K562 treated with DMSO at 1 percent for 12 hours (cell line): ENCODE measurements around the gene RUSF1. TPM values are rescaled to one million over a fixed set of nuclear protein-coding genes. Genes with fewer than 3 reads are reported as not detected.

ENCODE experiments used
- total RNA-seq: library from RNA; unstranded; fragments of 300-600 nt; gene quantifications from 2 replicates; pipeline ENCODE4 v1.2.3, GENCODE V29; 2022; ENCODE audit not compliant: insufficient read depth

Gene RUSF1
- 37.2 and 65.5 TPM in 2 replicates for total RNA-seq

GRCh38 chr16:31507929-31508705, at the start of gene RUSF1:
RUSF1 (minus strand) TSS chr16:31508391; CDS start chr16:31508373, 18 bp downstream.

GRCh38 chr16:31527734-31528274, 19.6 kb upstream of the RUSF1 start, which contains the start of gene AHSP:
AHSP (plus strand) TSS chr16:31527900; CDS start chr16:31528140, 240 bp downstream.

GRCh38 chr16:31483081-31483480, 25.1 kb downstream of the RUSF1 start, which contains the start of gene SLC5A2:
SLC5A2 (plus strand) TSS chr16:31483123; CDS start chr16:31483137, 14 bp downstream.

DNA sequence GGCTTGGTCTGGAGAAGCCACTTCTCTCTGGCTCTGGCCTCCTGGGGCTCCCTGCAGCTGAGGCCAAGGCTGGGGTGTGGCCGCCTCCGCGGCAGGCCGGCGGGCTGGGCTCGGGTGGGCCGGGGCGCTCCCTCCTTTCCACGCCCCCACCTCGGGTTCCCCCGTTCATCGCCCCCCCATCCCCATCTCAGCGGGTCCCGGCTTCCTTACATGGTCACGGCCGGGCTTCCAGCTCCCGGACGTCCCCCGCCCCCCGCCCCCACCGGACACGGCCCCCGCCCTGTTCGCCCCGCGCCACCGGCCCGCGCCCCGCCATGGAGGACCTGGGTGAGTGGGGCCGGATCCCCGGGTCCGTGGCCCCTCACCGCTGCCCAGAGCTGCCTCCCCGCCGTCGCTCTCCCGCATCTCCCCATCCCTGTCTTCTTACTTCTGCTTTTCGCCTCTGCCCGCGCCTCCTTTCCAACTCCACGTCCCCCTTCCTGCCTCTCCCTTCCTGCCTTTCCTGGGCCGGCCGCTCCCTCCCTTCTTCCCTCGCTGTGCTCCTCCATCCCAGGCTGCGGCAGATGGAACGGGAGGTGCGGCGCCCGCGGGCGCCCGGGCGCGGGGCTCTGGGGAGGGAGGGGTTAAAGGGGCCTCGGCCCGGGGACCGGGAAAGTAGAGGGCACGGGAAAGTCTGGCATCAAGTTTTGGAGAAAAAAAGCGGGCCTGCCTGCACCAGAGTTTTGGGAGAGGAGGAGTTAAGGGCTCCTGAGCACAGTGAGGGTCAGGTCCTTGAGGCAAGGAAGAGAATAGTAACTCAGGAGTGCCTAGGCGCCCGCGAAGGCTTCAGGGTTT, 36.1 kb downstream of the RUSF1 start, which contains the start of gene TGFB1I1:
TSS of gene TGFB1I1 (plus strand) at position 278 of the 834 bp plus-strand sequence. CDS start at position 315, 37 bp downstream.

DNA sequence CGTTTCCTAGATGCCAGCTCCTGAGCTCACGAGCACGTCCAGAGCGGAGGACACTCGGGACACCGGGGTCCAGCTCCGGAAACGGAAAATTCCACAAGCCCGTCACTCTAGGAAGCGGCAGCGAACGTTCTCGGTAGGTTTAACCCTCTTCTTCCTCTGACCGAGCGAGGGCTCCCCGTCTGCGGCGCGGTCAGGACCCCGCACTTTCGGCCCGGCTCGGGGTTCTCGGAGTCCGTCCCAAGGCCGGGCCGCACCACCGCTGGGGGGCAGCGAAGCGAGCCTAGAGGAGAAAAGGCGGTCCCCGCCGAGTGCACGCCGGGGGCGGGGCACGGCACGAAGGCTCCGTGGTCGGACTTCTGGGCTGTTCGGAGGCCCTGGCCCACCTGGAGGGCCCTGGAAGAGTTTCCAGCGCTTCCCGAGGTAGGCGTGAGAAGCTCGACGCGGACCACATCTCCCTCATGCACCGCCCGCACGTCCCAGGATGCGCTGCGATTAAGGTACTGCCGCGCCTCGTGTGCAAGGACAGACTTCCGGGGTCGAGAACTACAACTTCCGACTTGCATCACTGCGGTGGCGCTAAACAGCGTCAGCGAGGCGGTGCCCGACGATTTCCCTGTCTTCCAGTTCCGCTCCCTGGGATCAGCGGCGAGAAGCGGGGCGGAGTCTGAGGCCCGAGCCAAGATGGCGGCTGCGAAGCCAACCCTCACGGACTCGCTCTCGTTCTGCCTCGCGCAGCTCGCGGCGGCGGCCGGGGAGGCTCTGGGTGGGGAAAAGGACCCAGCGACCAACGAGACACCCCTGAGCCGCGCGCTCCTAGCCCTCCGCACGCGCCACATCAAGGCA, 49.1 kb downstream of the RUSF1 start, which contains the start of gene ARMC5:
TSS of gene ARMC5 (plus strand) at position 658 of the 843 bp plus-strand sequence. CDS start at position 682, 24 bp downstream.

Other genes with a start within 250 kb of the RUSF1 start
- gene ITGAM, start 248.4 kb downstream of the RUSF1 start, total RNA-seq, result 1.9 and 5.0 TPM in 2 replicates
- 0.16 and 0.20 TPM in 2 replicates for gene ITGAX, start 153.2 kb downstream of the RUSF1 start, total RNA-seq
- gene ITGAD, start 115.1 kb downstream of the RUSF1 start, total RNA-seq, result not detected in 2 replicates
- not detected in 2 replicates for gene COX6A2, start 80.0 kb downstream of the RUSF1 start, total RNA-seq
- gene ZNF843, start 65.6 kb downstream of the RUSF1 start, total RNA-seq, result 0.63 TPM in 1 of 2 replicates, not detected in the other
- gene ARMC5, start 48.9 kb downstream of the RUSF1 start, total RNA-seq, result 16.5 and 23.5 TPM in 2 replicates
- 0.98 and 1.8 TPM in 2 replicates for gene TGFB1I1, start 36.2 kb downstream of the RUSF1 start, total RNA-seq
- gene SLC5A2, start 25.3 kb downstream of the RUSF1 start, total RNA-seq, result 2.7 and 3.6 TPM in 2 replicates
- 4.9 and 16.0 TPM in 2 replicates for gene AHSP, start 19.5 kb upstream of the RUSF1 start, total RNA-seq